Neural cell (in vitro differentiated cells): ENCODE results near the gene ST3GAL4. TPM values are rescaled to one million over a fixed set of nuclear protein-coding genes. Genes with fewer than 3 reads are reported as not detected.

Experiments
- H2AFZ ChIP-seq: fragments of 200-600, 300-800 bp; sonication (generic), shearing (Covaris generic); 2 replicates; pipeline ENCODE4 v1.6.0; 2014; ENCODE audit warnings: low read depth, mild to moderate bottlenecking, antibody characterized with exemption, low read length, moderate library complexity
- H3F3A ChIP-seq: fragments of 200-600 bp; shearing (Covaris generic); 2 replicates; pipeline ENCODE4 v1.6.1; 2016; ENCODE audit warnings: mild to moderate bottlenecking, moderate library complexity, mixed read lengths, antibody characterized with exemption, low read length; ENCODE audit not compliant: insufficient read depth, poor library complexity, severe bottlenecking
- H3K27ac ChIP-seq: fragments of 200-600, 300-800 bp; sonication (generic), shearing (Covaris generic); 2 replicates; pipeline ENCODE4 v1.5.1; 2014; ENCODE audit warnings: mild to moderate bottlenecking, low read length, moderate library complexity
- H3K27me3 ChIP-seq: fragments of 300-800, 200-600 bp; sonication (generic), shearing (Covaris generic); 2 replicates; pipeline ENCODE4 v1.6.0; 2014; ENCODE audit warnings: mild to moderate bottlenecking, low read depth, low read length, moderate library complexity; ENCODE audit not compliant: insufficient read depth
- H3K36me3 ChIP-seq: fragments of 300-800, 200-600 bp; sonication (generic), shearing (Covaris generic); 2 replicates; pipeline ENCODE4 v1.5.1; 2014; ENCODE audit warnings: mild to moderate bottlenecking, antibody characterized with exemption, low read length, moderate library complexity; ENCODE audit not compliant: insufficient read depth
- H3K4me2 ChIP-seq: fragments of 300-800, 200-600 bp; sonication (generic), shearing (Covaris generic); 2 replicates; pipeline ENCODE4 v1.6.0; 2014; ENCODE audit warnings: mild to moderate bottlenecking, low read length
- H3K4me3 ChIP-seq: fragments of 300-800, 200-600 bp; sonication (generic), shearing (Covaris generic); 2 replicates; pipeline ENCODE4 v1.5.1; 2014; ENCODE audit warnings: mild to moderate bottlenecking, low read length, moderate library complexity
- H3K79me2 ChIP-seq: fragments of 200-600 bp; shearing (Covaris generic); replicated peaks from 2 replicates; pipeline ENCODE4 v1.6.0; 2014; ENCODE audit warnings: mild to moderate bottlenecking, low read length, moderate library complexity; ENCODE audit not compliant: insufficient read depth
- H3K9ac ChIP-seq: fragments of 300-800, 200-600 bp; sonication (generic), shearing (Covaris generic); 2 replicates; pipeline ENCODE4 v1.6.1; 2016; ENCODE audit warnings: mild to moderate bottlenecking, low read length, mixed read lengths
- H3K9me2 ChIP-seq: fragments of 200-600 bp; shearing (Covaris generic); 2 replicates; pipeline ENCODE4 v1.6.1; 2016; ENCODE audit warnings: mild to moderate bottlenecking, low read length, mixed read lengths; ENCODE audit not compliant: insufficient read depth
- H3K9me3 ChIP-seq: fragments of 200-600, 300-800 bp; sonication (generic), shearing (Covaris generic); 2 replicates; pipeline ENCODE4 v1.6.1; 2016; ENCODE audit warnings: mild to moderate bottlenecking, mixed run types, low read length, moderate library complexity, mixed read lengths
- H4K20me1 ChIP-seq: fragments of 200-600 bp; shearing (Covaris generic); 2 replicates; pipeline ENCODE4 v1.6.1; 2016; ENCODE audit warnings: mild to moderate bottlenecking, mixed run types; ENCODE audit not compliant: insufficient read depth
- CTCF ChIP-seq: fragments of 450-650 bp; IDR thresholded peaks from 2 replicates; pipeline ENCODE4 v1.5.1; 2014; ENCODE audit warnings: antibody characterized with exemption, mild to moderate bottlenecking, moderate library complexity; ENCODE audit not compliant: poor library complexity, severe bottlenecking
- EP300 ChIP-seq: fragments of 450-650 bp; conservative IDR thresholded peaks from 2 replicates; pipeline ENCODE4 v1.6.1; 2014; ENCODE audit warnings: antibody characterized with exemption, mild to moderate bottlenecking, moderate library complexity; ENCODE audit not compliant: poor library complexity, severe bottlenecking
- EZH2 ChIP-seq: fragments of 200-600, 300-800 bp; shearing (Covaris generic), sonication (generic); IDR thresholded peaks from 2 replicates; pipeline ENCODE4 v1.6.1; 2014; ENCODE audit warnings: antibody characterized with exemption, low read length, borderline replicate concordance, mild to moderate bottlenecking; ENCODE audit not compliant: insufficient read depth, poor library complexity, severe bottlenecking
- MXI1 ChIP-seq: fragments of 450-650 bp; conservative IDR thresholded peaks from 2 replicates; pipeline ENCODE4 v1.6.1; 2014; ENCODE audit warnings: antibody characterized with exemption, mild to moderate bottlenecking; ENCODE audit not compliant: poor library complexity, severe bottlenecking
- POLR2AphosphoS5 ChIP-seq: IDR thresholded peaks from 2 replicates; pipeline ENCODE4 v1.6.1; 2012
- RAD21 ChIP-seq: fragments of 450-650 bp; conservative IDR thresholded peaks from 2 replicates; pipeline ENCODE4 v1.6.1; 2014; ENCODE audit warnings: antibody characterized with exemption, mild to moderate bottlenecking, moderate library complexity
- REST ChIP-seq: IDR thresholded peaks from 2 replicates; pipeline ENCODE4 v1.6.1; 2012; ENCODE audit warnings: borderline replicate concordance
- SMC3 ChIP-seq: fragments of 450-650 bp; conservative IDR thresholded peaks from 2 replicates; pipeline ENCODE4 v1.6.1; 2014; ENCODE audit warnings: antibody characterized with exemption, mild to moderate bottlenecking, moderate library complexity; ENCODE audit not compliant: poor library complexity
- TAF1 ChIP-seq: IDR thresholded peaks from 2 replicates; pipeline ENCODE4 v1.6.1; 2012; ENCODE audit warnings: low read depth
- polyA plus RNA-seq: library from polyadenylated mRNA; depleted of rRNA; stranded (reverse); fragments of >200 nt; gene quantifications from 2 replicates; pipeline ENCODE4 v1.2.3, GENCODE V29; 2014

ST3GAL4 gene
- polyA plus RNA-seq, 1 donor from 2014 or later, result 46.1 TPM

GRCh38 chr11:126431401-126432064 lies 76.0 kb downstream of the ST3GAL4 start:
- no peaks in the 10 kb centered on the region for H4K20me1 ChIP-seq
- TF ChIP-seq EP300 (no peak), POLR2AphosphoS5 (no peak), RAD21 (no peak), SMC3 (no peak), EZH2 (no peak), MXI1 (no peak), REST (no peak), TAF1 (no peak), CTCF (no peak)
- no peaks in the 10 kb centered on the region for H3F3A ChIP-seq
- no peaks in the 10 kb centered on the region for H3K9me3 ChIP-seq
- H3K27me3 ChIP-seq, result no peaks in the 10 kb centered on the region
- no peak overlapping the region for H3K4me3 ChIP-seq
- no peaks in the 10 kb centered on the region for H3K9me2 ChIP-seq
- H3K9ac ChIP-seq, result no peak overlapping the region
- H2AFZ ChIP-seq, result no peak overlapping the region
- no peaks in the 10 kb centered on the region for H3K36me3 ChIP-seq
- no peak overlapping the region for H3K4me2 ChIP-seq
- no peak overlapping the region for H3K27ac ChIP-seq
- no peaks in the 10 kb centered on the region for H3K79me2 ChIP-seq

GRCh38 chr11:126432065-126432461 lies 76.6 kb downstream of the ST3GAL4 start:
- no peak overlapping the region for H3K4me3 ChIP-seq
- no peak overlapping the region for H3K4me2 ChIP-seq
- H3K9me3 ChIP-seq, result no peaks in the 10 kb centered on the region
- H3K27me3 ChIP-seq, result no peaks in the 10 kb centered on the region
- no peak overlapping the region for H2AFZ ChIP-seq
- H3F3A ChIP-seq, result no peaks in the 10 kb centered on the region
- no peaks in the 10 kb centered on the region for H3K9me2 ChIP-seq
- H3K79me2 ChIP-seq, result no peaks in the 10 kb centered on the region
- no peaks in the 10 kb centered on the region for H3K36me3 ChIP-seq
- H3K27ac ChIP-seq, result no peak overlapping the region
- H3K9ac ChIP-seq, result no peak overlapping the region
- TF ChIP-seq POLR2AphosphoS5 (no peak), EP300 (no peak), CTCF (no peak), TAF1 (no peak), REST (no peak), RAD21 (no peak), SMC3 (no peak), MXI1 (no peak), EZH2 (no peak)
- H4K20me1 ChIP-seq, result no peaks in the 10 kb centered on the region
